Upper lobe of right lung (tissue), 1 donor: ENCODE measurements around the gene NEDD4. TPM values are rescaled to one million over a fixed set of nuclear protein-coding genes. Genes with fewer than 3 reads are reported as not detected.
A peak's percentile ranks its signal among the peaks of the same experiment; 100 is the strongest.

Source experiments
- ATAC-seq: fragments of 200-7000 bp; cut with Tn5 transposase; one replicate; pipeline ENCODE4 v1.9.1; 2020; ENCODE audit warnings: mild to moderate bottlenecking, moderate library complexity
- DNase-seq: peaks from one replicate; pipeline ENCODE4 v3.0.0-alpha.2; 2020
- H3K27ac ChIP-seq: fragments of 200-600 bp; one replicate; pipeline ENCODE4 v1.8.0; 2022
- H3K27me3 ChIP-seq: fragments of 200-600 bp; one replicate; pipeline ENCODE4 v1.8.0; 2022; ENCODE audit warnings: mild to moderate bottlenecking
- H3K36me3 ChIP-seq: fragments of 200-600 bp; one replicate; pipeline ENCODE4 v1.8.0; 2022
- H3K4me1 ChIP-seq: fragments of 200-600 bp; one replicate; pipeline ENCODE4 v1.8.0; 2022
- H3K4me3 ChIP-seq: fragments of 200-600 bp; one replicate; pipeline ENCODE4 v1.8.0; 2022; ENCODE audit warnings: mild to moderate bottlenecking
- H3K9me3 ChIP-seq: fragments of 200-600 bp; one replicate; pipeline ENCODE4 v1.8.0; 2022
- intact Hi-C: fragments of 100-400 bp; cut with DNase I; formaldehyde crosslinking; loops from one replicate; pipeline ENCODE4 v1.11.0; 2022
- total RNA-seq: library from RNA; stranded (reverse); fragmentation: NEBNext Ultra II Directional; extraction: Animal tissue kit (Norgen Biotek cat#: 25700); gene quantifications from one replicate; pipeline ENCODE4 v1.2.1, GENCODE V29; 2021
- TF ChIP-seq, protein P1 (sequence below): fragments of 200-600 bp; IDR thresholded peaks from one replicate; pipeline ENCODE4 v1.8.0; 2022; ENCODE audit warnings: antibody characterized with exemption
- donor health status: DM: no; HTN: yes; CAD: no; lungs with severe emphysema.

Gene NEDD4
- total RNA-seq, 1 donor from 2014 or later: 18.4 TPM

DNA sequence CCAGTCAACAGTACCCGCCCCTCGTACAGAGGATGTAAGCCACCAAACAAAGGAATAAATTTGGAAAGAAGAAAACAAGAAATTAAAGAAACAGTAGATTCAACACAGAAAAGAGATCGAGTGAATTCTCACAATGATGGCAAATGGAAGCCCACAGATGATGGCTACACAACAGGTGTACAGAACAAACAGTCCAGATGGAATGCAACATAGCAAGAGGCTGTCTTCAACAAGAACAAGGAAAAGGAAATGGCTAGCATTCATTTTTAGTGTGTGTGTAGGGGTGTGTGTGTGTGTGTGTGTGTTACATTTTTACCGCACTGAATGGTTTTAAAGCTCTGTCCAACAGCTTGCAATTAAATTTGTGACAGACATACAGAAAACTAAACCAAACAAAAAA, 12.9 kb downstream of the NEDD4 start:
- no peak for ATAC-seq
- intact Hi-C loops: no loop called here

DNA sequence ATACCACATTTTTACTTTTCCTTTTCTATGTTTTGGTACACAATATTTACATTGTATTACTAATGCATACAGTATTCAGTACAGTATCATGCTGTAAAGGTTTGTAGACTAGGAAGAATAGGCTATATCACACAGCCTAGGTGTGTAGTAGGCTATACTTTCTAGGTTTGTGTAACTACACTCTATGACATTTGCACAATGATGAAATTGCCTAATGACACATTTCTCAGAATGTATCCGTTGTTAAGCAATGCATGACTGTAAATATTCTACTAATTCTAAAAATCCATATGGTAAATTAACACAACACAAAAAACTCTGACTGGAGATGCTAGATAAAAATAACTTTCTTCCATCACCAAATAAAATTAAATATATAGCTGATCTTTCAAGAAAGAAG, 16.2 kb downstream of the NEDD4 start:
- H3K36me3 ChIP-seq: no peaks in the 10 kb centered on the region
- H3K4me1 ChIP-seq: no peaks in the 10 kb centered on the region
- no peak overlapping the region for H3K27ac ChIP-seq
- no peaks in the 10 kb centered on the region for H3K27me3 ChIP-seq
- no peak for DNase-seq
- no peaks in the 10 kb centered on the region for H3K9me3 ChIP-seq
- TF ChIP-seq, protein P1, sequence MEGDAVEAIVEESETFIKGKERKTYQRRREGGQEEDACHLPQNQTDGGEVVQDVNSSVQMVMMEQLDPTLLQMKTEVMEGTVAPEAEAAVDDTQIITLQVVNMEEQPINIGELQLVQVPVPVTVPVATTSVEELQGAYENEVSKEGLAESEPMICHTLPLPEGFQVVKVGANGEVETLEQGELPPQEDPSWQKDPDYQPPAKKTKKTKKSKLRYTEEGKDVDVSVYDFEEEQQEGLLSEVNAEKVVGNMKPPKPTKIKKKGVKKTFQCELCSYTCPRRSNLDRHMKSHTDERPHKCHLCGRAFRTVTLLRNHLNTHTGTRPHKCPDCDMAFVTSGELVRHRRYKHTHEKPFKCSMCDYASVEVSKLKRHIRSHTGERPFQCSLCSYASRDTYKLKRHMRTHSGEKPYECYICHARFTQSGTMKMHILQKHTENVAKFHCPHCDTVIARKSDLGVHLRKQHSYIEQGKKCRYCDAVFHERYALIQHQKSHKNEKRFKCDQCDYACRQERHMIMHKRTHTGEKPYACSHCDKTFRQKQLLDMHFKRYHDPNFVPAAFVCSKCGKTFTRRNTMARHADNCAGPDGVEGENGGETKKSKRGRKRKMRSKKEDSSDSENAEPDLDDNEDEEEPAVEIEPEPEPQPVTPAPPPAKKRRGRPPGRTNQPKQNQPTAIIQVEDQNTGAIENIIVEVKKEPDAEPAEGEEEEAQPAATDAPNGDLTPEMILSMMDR: no peak
- intact Hi-C loops: no loop called here
- ATAC-seq: no peak
- no peak overlapping the region for H3K4me3 ChIP-seq

More for the DNA sequence above, 12.9 kb downstream of the NEDD4 start:
- no peaks in the 10 kb centered on the region for H3K9me3 ChIP-seq
- no peak overlapping the region for H3K27ac ChIP-seq
- H3K4me3 ChIP-seq: no peak overlapping the region
- no peaks in the 10 kb centered on the region for H3K27me3 ChIP-seq
- TF ChIP-seq, protein P1: no peak
- H3K4me1 ChIP-seq: no peaks in the 10 kb centered on the region
- DNase-seq: no peak
- no peaks in the 10 kb centered on the region for H3K36me3 ChIP-seq

GRCh38 chr15:55970286-55970685, 23.1 kb downstream of the NEDD4 start:
- TF ChIP-seq, protein P1: no peak
- no peaks in the 10 kb centered on the region for H3K9me3 ChIP-seq
- no peak for ATAC-seq
- intact Hi-C loops: no loop called here
- H3K4me1 ChIP-seq: no peaks in the 10 kb centered on the region
- H3K36me3 ChIP-seq: no peaks in the 10 kb centered on the region
- H3K27me3 ChIP-seq: no peaks in the 10 kb centered on the region
- H3K4me3 ChIP-seq: no peak overlapping the region
- no peak overlapping the region for H3K27ac ChIP-seq
- DNase-seq: no peak

GRCh38 chr15:55969582-55969981, 23.8 kb downstream of the NEDD4 start:
- no peaks in the 10 kb centered on the region for H3K36me3 ChIP-seq
- no peaks in the 10 kb centered on the region for H3K4me1 ChIP-seq
- no peaks in the 10 kb centered on the region for H3K27me3 ChIP-seq
- intact Hi-C loops: no loop called here
- DNase-seq (peak; percentile 66), ATAC-seq (peak; percentile 85)
- no peaks in the 10 kb centered on the region for H3K9me3 ChIP-seq
- H3K4me3 ChIP-seq: no peak overlapping the region
- no peak overlapping the region for H3K27ac ChIP-seq
- TF ChIP-seq, protein P1: no peak

DNA sequence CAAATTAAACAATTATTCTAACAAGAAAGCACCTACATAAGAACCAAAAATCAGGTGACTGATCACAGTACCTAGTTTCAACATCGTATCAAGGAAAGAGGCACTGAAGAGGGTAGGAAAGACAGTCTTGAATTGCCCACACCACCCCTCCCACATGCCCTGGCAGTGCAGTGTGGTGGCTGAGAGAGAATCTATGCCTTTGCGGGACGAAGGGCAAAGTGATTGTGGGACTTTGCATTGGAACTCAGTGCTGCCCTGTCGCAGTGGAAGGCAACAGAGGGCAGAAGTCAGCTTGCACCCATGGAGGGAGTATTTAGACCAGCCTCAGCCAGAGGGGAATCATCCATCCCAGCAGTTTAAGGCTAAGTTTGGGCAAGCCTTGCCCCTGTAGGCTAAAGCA, 24.5 kb downstream of the NEDD4 start:
- Histone ChIP-seq H3K4me3 (no peak overlapping the region), H3K27ac (no peak overlapping the region), H3K4me1 (no peaks in the 10 kb centered on the region), H3K27me3 (no peaks in the 10 kb centered on the region), H3K9me3 (no peaks in the 10 kb centered on the region), H3K36me3 (no peaks in the 10 kb centered on the region)
- intact Hi-C loops: no loop called here
- TF ChIP-seq, protein P1: no peak
- DNase-seq (no peak), ATAC-seq (no peak)

DNA sequence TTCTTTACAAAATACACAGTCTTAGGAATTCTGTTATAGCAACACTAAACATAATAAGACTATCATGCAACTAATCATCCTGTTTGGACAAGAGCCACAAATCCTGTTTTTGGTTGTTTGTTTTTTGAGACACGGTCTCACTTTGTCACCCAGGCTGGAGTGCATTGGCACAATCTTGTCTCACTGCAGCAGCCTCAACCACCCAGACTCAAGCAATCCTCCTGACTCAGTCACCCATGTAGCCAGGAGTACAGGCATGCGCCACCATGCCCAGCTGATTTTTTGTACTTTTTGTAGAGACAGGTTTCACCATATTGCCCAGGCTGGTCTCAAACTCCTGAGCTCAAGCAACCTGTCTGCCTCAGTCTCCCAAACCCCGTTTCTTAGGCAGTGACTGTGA, 28.3 kb downstream of the NEDD4 start:
- TF ChIP-seq, protein P1: no peak
- Histone ChIP-seq H3K27me3 (no peaks in the 10 kb centered on the region), H3K4me3 (no peak overlapping the region), H3K27ac (no peak overlapping the region), H3K4me1 (no peaks in the 10 kb centered on the region), H3K36me3 (no peaks in the 10 kb centered on the region), H3K9me3 (no peaks in the 10 kb centered on the region)
- DNase-seq (no peak), ATAC-seq (no peak)
- intact Hi-C loops: no loop called here
